RKO (cell line): Measurements from ENCODE around the gene SMIM7.
"Not testable (repeated sequence)": the region's sequence is repeated elsewhere in the genome, so short reads cannot be mapped to it uniquely, and the experiment has no call there.

ENCODE experiments used
- DNase-seq: peaks from one replicate; pipeline ENCODE4 v3.0.0-alpha.2; 2016; ENCODE audit warnings: low spot score

Gene SMIM7

DNA sequence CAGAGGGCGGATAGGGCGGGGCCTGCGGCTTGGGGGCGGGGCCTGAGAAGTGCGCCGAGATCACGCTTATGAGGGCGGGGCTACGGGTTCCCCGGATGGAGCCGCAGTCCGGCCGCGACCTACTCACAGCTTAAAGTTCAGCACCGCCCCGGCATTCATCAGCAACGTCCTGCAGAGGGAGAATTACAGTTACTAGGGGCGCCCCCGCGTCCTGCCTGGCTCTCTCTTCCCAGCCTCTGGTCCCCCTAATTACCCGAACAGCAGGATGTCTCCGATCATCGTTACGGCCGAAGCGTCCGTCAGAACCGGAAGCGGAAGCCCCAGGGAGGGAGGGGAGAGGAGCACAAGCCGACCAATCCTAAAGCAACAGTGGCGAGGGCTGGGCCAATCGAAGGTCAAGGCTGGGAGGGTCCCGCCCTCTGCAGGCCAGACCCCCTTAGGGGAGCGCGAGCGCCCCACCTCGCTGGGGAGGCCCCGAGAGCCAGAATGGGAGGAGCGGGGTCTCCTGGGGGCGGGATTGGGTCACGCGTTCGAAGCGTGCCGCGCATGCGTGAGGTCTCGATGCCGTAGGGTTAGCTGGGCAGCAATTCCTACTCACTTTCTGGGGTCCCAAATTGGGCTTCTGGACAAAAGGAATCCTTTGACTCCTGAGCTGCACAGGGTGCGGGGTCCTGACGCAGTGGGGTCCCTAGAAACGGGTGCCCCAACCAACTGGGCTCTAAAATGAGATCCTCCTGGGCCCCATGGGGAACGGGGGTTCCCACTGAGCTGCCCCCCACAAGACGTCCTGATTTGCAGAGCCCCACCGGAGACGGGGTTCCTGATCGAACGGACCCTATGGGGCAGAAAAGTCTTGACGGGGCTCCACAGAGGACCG lies at the start of gene SMIM7:
Gene SMIM7 (minus strand): TSS at position 313 of the 877 bp plus-strand sequence. CDS start 34 bp downstream, at position 279.
- peak; percentile 98 for DNase-seq

DNA sequence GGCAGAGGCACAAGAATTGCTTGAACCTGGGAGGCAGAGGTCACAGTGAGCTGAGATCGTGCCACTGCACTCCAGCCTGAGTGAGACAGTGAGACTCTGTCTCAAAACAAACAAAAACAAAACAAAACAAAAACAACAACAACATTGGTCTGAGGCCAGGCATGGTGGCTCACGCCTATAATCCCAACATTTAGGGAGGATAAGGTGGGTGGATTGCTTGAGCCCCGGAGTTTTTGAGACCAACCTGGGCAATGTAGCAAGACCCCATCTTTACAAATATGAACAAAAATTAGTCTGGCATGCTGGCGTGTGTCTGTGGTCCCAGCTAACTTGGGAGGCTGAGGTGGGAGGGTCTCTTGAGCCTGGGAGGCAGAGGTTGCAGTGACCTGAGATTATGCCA lies 43.7 kb upstream of the SMIM7 start:
- no peak for DNase-seq

- DNase-seq, result peak; percentile 11
These were observed 42.2 kb upstream of the SMIM7 start for GRCh38 chr19:16702123-16702522.

DNA sequence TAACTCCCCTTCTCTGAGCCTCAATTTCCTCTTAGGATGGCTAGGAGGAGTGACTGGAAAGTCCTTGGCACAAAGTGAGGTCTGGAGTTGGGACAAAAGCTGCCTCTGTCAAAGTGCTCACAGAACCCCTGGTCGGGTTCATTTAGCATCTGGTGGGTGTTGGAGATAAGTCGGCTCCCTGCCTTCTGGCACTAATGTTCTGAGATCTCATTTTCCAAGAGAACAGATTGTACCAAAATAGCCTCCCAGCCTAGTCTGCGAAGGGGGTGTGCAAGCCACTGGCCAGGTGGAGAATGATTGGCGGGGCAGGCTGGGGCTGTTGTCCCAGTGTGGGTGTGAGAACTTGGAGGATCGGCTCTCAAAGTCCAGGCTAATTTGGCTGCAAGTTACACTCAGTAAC lies 39.0 kb upstream of the SMIM7 start:
- DNase-seq, result no peak

DNA sequence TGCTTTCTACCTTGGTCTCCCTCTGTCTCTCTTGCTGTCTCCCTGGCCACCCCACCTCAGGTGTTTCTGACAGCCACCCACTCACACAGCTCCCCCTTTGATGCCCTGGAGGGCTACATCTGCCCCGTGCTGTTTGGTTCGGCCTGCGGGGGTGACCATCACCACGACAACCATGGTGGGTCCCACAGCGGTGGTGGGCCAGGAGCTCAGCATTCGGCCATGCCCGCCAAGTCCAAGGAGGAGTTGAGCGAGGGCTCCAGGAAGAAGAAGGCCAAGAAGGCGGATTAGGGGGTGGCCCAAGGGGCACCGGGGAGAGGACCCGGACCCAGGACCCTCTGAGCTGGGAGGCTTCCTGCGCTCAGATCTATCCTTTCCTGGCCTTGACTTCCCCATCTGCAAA lies 28.1 kb upstream of the SMIM7 start:
- DNase-seq, result no peak

- DNase-seq, result no peak
These were observed 24.3 kb upstream of the SMIM7 start for GRCh38 chr19:16684216-16684615.

GRCh38 chr19:16682539-16682938 lies 22.6 kb upstream of the SMIM7 start:
- no peak for DNase-seq

DNA sequence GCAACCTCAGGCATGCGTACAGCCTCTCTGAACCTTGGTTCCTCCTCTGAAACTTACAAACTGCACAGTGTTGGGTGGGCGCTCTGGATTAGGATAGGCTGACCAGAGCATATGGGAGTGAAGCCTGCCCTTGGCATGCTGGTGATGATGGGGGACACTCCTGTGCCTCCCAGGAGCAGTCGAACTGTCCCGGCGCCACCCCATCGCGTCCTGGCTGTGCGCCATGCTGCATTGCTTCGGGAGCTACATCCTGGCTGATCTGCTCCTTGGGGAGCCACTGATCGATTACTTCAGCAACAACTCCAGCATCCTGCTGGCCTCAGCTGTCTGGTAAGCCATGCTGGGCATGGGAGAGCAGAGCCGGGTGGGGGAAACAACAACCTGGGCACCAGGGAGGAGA lies 19.9 kb upstream of the SMIM7 start:
- no peak for DNase-seq

GRCh38 chr19:16678498-16678897 lies 18.6 kb upstream of the SMIM7 start:
- DNase-seq, result no peak

DNA sequence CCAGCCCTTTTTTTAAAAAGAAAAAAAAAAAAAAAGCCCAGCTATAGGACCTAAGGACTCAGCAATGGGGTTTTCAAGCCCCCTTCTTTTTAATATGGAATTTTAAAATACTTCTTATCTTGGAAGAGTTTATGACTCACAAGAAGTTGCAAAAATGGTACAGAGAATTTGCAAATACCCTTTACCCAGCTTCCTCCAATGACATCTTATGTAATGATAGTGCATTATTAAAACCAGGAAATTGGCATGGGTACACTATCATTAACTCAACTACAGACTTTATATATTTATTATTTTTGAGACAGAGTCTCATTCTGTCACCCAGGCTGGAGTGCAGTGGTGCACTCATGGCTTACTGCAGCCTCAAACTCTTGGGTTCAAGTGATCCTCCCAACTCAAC lies 17.1 kb upstream of the SMIM7 start:
- no peak for DNase-seq

GRCh38 chr19:16676101-16676798 lies 16.3 kb upstream of the SMIM7 start:
- DNase-seq, result no peak

GRCh38 chr19:16673839-16674238 lies 13.9 kb upstream of the SMIM7 start:
- not testable (repeated sequence) for DNase-seq

- no peak for DNase-seq
These were observed 13.3 kb upstream of the SMIM7 start for GRCh38 chr19:16673231-16673630.

DNA sequence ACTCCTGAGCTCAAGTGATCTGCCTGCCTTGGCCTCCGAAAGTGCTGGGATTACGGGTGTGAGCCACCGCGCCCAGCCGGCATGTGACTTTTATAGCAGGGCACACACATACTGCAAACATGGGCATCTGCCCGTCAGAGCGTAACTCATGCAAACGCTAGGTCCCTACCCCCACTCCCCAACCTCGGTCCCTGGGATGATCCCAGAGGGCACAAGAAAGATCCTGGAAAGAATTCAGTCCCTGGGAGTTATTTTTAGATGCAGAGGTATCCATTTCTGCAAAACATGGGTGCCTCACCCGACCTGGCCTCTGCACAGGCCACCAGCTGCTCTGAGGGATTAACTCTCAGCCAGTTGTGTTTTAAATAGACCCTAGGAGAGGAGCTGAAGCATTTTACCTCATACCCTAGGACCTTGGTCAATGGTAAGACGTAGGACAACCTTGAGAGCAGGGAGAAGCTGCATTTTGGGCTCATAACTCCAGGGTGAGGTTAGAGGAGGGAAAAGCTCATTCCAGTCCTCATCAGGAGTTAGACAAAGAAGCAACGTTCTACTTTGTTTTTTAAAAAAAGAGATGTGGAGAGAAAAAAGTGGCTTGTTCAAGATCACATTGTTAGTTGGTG lies 11.8 kb upstream of the SMIM7 start:
- DNase-seq, result no peak

DNA sequence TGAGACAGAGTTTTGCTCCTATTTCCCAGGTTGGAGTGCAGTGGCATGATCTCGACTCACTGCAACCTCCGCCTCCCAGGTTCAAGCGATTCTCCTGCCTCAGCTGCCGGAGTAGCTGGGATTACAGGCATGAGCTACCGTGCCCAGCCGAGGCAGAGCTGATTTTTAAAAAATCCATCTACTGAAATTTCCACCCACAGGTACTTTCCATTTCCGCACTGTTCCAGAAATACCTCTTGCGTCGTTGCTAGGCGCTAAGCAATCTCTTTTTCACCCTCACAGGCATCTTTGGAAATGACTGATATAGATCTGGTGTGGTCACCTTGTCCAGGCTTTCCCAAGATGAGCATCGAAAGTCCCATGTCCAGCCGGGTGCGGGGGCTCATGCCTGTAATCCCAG lies 10.3 kb upstream of the SMIM7 start:
- no peak for DNase-seq

- DNase-seq, result not testable (repeated sequence)
These were observed 8.8 kb upstream of the SMIM7 start for GRCh38 chr19:16668702-16669101.

DNA sequence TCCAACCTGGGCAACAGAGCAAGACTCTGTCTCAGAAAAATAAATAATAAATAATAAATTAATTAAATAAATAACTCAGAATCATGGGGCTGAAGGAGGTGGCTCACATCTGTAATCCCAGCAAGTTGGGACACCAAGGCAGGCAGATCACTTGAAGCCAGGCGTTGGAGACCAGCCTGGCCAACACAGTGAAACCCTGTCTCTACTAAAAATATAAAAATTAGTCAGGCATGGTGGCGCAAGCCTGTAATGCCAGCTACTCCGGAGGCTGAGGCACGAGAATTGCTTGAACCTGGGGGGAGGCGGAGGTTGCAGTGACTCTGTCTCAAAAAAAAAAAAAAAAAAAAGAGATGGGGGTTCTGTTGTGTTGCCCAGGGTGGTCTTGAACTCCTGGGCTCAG lies 8.2 kb upstream of the SMIM7 start:
- no peak for DNase-seq

- DNase-seq, result no peak
These were observed 1.6 kb upstream of the SMIM7 start for GRCh38 chr19:16661480-16662034.

DNA sequence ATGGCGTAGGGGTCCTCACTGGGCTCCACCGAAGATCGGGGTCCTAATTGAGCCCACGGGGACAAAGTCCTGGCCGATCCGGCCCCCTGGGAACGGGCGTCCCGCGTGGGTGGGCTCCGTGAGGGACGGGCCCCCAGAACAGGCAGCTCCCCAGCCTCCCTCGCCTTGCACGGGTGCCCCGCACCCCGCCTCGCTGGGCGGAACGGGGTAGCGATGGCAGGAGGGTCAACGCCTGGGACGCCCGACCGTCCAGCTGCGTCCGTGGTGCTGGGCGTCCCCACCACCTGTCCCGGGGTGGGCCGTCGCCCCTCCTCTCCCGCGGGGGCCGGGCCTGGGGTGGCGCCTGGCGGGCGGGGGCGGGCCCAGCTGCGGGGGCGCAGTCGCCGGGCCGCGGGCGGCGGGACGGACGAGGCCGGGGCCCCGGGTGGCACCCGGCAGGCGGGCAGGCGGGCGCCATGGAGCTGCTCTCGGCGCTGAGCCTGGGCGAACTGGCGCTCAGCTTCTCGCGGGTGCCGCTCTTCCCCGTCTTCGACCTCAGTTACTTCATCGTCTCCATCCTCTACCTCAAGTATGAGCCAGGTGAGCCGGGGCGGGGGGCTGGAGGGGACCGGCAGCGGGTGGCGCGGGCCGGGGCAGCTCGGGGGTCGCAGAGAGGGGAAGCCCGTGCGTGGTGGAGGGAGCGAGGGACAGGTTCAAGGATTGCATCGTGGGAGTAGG lies 977 bp upstream of the SMIM7 start, which contains the start of gene TMEM38A:
Gene TMEM38A (plus strand): TSS at position 377 of the 717 bp plus-strand sequence. CDS start 79 bp downstream, at position 456.
- DNase-seq, result peak; percentile 47

- peak; percentile 47 for DNase-seq
These were observed 496 bp downstream of the SMIM7 start for GRCh38 chr19:16659464-16659831.

GRCh38 chr19:16657384-16657783 lies 2.6 kb downstream of the SMIM7 start:
- no peak for DNase-seq

DNA sequence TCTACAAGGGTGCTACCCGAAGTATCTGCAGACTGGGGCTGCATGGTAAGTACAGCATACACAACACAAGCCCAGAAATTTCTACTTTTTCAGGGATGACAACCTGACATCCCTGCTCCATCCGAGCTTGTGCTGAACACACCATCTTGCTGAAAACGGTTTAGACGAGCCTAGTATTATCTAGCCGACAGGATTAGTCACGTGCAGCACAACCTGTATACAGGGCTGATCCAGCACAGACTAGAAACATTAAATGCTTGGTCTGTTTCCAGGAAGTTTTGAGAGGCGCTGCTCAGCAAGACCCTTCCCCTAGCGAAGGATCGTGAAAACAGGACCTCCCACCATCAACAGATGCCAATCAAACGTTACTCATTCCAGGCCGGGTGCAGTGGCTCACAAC lies 4.2 kb downstream of the SMIM7 start:
- no peak for DNase-seq
